LHCN-M2 (cell line): Measurements from ENCODE around the gene KCNH2. TPM values are rescaled to one million over a fixed set of nuclear protein-coding genes. Genes with fewer than 3 reads are reported as not detected.

ENCODE experiments used
- DNase-seq: peaks from one replicate; pipeline ENCODE4 v3.0.0-alpha.2; 2012; ENCODE audit warnings: low read depth
- total RNA-seq: library from RNA; depleted of rRNA; stranded (reverse); fragments of >200 nt; gene quantifications from 2 replicates; pipeline ENCODE4 v1.2.3, GENCODE V29; 2014

The KCNH2 gene
- total RNA-seq, 1 experiment from 2014 or later: 0.11 TPM

- DNase-seq: no peak
Measured at GRCh38 chr7:150959739-150960734, 18.1 kb downstream of the KCNH2 start.

DNA sequence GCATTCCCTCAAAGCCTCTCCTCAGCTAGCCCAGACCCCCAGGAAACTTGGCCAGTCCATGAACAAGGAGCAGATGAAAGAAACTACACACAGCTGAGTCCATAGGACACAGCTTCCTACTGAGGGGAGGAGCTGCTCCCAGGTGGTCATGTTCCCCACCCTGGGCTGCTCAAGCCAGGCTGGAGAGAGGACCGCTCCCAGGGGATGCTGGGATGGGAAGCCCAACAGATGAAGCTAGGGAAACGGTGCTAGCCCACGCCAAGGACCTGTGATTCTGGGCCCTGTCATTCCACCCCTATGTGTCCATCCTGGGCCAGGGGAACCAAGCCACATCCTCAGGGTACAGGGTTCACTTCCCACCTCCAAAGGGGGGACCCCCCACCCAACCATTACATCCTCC is 19.0 kb downstream of the KCNH2 start:
- DNase-seq: no peak

GRCh38 chr7:150958597-150958996 is 19.5 kb downstream of the KCNH2 start:
- no peak for DNase-seq

- DNase-seq: no peak
Measured at GRCh38 chr7:150958062-150958552, 20.0 kb downstream of the KCNH2 start.

DNA sequence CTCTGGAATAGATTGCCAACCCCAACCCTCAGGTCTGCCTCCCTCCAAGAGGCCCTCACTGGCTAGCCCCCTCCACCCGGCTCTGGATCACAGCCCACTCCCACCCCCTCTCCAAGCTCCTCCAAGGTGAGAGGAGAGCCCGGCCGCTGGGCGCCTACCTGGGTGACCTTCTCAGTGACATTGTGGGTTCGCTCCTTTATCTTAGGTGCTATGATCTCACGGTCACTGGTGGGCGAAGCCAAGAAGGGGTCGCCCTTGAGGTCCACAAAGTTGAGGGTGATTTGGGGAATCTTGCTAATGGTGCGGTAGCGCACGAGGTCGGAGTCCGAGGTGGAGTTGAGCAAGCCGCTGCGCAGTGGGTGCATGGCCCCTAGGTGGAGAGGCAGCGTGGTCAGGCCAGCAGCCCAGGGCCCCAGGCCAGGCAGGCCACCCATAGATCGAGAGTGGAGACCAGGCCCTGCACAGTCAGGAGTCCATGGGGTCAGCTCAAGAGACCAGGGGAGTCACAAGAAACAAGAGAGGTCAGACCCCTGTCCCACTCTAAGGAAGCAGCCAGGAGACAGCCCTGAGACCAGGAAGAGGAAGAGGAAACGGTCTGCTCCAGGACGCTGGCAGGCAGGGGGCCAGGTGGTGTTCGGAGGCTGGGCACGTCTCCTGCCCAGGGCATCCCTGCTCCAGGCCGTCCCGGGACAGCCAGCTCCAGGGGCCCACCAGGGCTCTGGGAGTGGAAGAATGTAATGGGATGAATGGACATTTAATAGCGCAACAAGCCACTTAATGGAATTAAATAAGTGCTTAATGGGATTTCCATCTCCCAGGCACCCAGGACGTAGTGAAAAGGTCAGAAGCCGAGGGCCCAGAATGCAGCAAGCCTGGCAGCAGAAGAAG is 20.7 kb downstream of the KCNH2 start:
- no peak for DNase-seq

DNA sequence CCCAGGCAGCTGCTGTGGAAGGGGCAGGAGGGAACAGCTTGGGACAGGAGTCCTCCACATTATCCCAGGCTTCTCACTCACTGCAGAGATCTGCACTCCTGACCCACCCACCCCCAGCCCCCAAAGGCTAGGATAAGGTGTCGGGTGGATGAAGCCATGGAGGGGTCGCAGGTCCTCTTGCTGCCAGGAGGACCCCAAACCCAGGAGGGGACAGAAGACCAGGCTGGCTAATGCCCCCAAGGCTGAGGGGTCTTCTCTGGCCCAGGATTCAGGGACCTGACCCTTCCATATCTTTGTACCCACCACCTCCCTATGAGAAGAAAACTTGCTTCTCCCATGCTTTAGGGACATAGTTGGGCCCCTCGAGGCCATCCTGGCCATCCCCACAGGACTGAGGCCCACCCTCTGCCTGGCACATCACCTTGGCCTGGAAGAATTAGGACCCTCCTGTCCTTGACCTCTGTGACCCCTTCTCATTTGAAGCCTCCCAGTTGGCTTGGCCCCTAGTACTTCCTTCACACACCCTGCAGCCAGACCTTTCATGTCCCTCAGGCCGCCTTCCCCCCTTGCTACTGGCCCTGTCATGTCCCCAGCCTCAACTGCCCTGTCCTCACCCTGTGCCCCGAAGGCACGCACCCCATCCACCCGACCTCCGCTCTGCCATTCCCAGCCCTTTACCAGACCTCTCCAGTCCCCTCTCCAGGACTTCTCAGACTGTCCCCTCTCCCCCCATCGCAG is 21.6 kb downstream of the KCNH2 start:
- DNase-seq: no peak

GRCh38 chr7:150955519-150956394 is 22.4 kb downstream of the KCNH2 start:
- DNase-seq: no peak

- no peak for DNase-seq
Measured at GRCh38 chr7:150954986-150955518, 23.1 kb downstream of the KCNH2 start.

GRCh38 chr7:150954201-150954985 is 23.7 kb downstream of the KCNH2 start:
- DNase-seq: no peak

- no peak for DNase-seq
Measured at GRCh38 chr7:150953061-150953997, 24.8 kb downstream of the KCNH2 start.

- no peak for DNase-seq
Measured at GRCh38 chr7:150952331-150953050, 25.6 kb downstream of the KCNH2 start.

DNA sequence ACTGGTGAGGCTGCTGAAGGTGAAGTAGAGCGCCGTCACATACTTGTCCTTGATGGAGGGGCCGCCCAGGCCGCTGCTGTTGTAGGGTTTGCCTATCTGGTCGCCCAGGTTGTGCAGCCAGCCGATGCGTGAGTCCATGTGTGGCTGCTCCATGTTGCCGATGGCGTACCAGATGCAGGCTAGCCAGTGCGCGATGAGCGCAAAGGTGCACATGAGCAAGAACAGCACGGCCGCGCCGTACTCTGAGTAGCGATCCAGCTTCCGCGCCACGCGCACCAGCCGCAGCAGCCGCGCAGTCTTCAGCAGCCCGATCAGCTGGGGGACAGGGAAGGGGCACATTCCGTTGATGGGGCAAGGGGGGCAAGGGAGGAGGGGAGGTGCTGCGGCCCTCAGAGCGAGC is 26.6 kb downstream of the KCNH2 start:
- DNase-seq: no peak

DNA sequence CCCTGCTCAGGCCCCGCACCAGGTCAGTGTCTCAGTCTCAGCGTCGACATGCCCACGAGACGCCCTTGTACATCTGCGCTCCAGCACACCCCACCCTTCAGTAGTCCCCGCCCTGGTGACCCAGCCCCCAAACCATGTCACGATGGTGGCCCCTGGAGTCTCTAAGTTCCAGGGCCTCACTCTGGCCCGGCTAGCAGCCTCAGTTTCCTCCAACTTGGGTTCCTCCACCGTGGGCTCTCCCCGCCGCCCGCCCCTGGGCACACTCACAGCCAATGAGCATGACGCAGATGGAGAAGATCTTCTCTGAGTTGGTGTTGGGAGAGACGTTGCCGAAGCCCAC is 27.0 kb downstream of the KCNH2 start:
- DNase-seq: no peak

- no peak for DNase-seq
Measured at GRCh38 chr7:150950496-150951180, 27.5 kb downstream of the KCNH2 start.

- DNase-seq: no peak
Measured at GRCh38 chr7:150949971-150950491, 28.1 kb downstream of the KCNH2 start.

DNA sequence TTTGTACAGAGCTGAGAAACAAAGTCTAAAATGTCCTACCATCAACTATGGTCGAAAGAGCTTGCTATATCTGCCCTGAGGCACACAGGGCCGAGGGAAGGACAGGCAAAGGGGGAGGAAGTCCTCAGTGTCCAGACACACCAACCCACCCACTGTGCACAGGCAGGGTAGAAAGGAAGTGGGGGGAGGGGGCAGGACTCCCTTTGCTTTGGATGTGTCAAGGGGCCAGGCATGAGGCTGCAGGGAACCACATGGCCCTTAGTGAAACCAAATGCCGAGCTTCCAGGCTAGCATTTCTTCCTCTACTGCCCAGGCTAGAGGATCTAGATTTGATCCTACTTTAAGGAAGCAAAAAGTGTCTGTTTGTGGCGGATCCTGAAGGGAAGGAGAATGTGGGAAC is 28.6 kb downstream of the KCNH2 start:
- no peak for DNase-seq

- DNase-seq: no peak
Measured at GRCh38 chr7:150948791-150949251, 29.3 kb downstream of the KCNH2 start.
